HFF-Myc (cell line): ENCODE results near the gene PTRH1.

ENCODE experiments used
- DNase-seq: peaks from one replicate; pipeline ENCODE4 v3.0.0-alpha.2; 2011; ENCODE audit warnings: low read depth; ENCODE audit errors: extremely low read depth
- H3K4me3 ChIP-seq: replicated peaks from 2 replicates; pipeline ENCODE4 v1.5.1; 2011; ENCODE audit warnings: low read depth, mild to moderate bottlenecking, control low read depth, low read length
- CTCF ChIP-seq: IDR thresholded peaks from 2 replicates; pipeline ENCODE4 v1.5.1; 2012; ENCODE audit warnings: mild to moderate bottlenecking, low read depth, low read length, control low read depth; ENCODE audit errors: missing control alignments

PTRH1 gene

GRCh38 chr9:127738666-127739065 is 23.2 kb upstream of the PTRH1 start:
- TF ChIP-seq CTCF = no peak
- no peak overlapping the region for H3K4me3 ChIP-seq
- no peak for DNase-seq

GRCh38 chr9:127735530-127736185 is 20.2 kb upstream of the PTRH1 start:
- no peak overlapping the region for H3K4me3 ChIP-seq
- DNase-seq = no peak
- no peak for TF ChIP-seq CTCF

GRCh38 chr9:127734747-127735529 is 19.5 kb upstream of the PTRH1 start, which contains the start of gene TOR2A:
Gene TOR2A, minus strand, starts transcription at chr9:127735294. Its CDS starts 24 bp downstream, at chr9:127735270.
- peak; percentile 85 for DNase-seq
- TF ChIP-seq CTCF = peak; percentile 92
- peak within 1 kb of the TSS; percentile 57 for H3K4me3 ChIP-seq

- no peak for TF ChIP-seq CTCF
- no peak for DNase-seq
Measured at GRCh38 chr9:127734247-127734746, 18.8 kb upstream of the PTRH1 start.

GRCh38 chr9:127733614-127734013 is 18.2 kb upstream of the PTRH1 start:
- no peak for DNase-seq
- H3K4me3 ChIP-seq = no peak overlapping the region
- no peak for TF ChIP-seq CTCF

More at GRCh38 chr9:127734247-127734746, 18.8 kb upstream of the PTRH1 start:
- peak overlapping the region; percentile 57 for H3K4me3 ChIP-seq

GRCh38 chr9:127732444-127732843 is 17.0 kb upstream of the PTRH1 start:
- no peak for DNase-seq
- no peak for TF ChIP-seq CTCF
- no peak overlapping the region for H3K4me3 ChIP-seq
